Caco-2 (cell line): ENCODE measurements around the gene LRRC51. TPM values are rescaled to one million over a fixed set of nuclear protein-coding genes. Genes with fewer than 3 reads are reported as not detected.

Experiments
- BruUV-seq: library from RNA; stranded (reverse); fragments of 400-500 nt; replicated peaks from 2 replicates; lab custom pipeline; 2021; lab: Mats Ljungman, UMichigan
- CTCF ChIA-PET: fragments of 300-600 bp; sonication (Branson Sonifier 250); formaldehyde crosslinking; loops from one replicate; lab custom pipeline; 2022; ENCODE audit warnings: antibody characterized with exemption; lab: Charles Lee
- POLR2A ChIA-PET: fragments of 300-600 bp; sonication (Branson Sonifier 250); formaldehyde crosslinking; loops from one replicate; lab custom pipeline; 2022; ENCODE audit warnings: antibody characterized with exemption; lab: Charles Lee
- DNase-seq, 2 experiments: peaks; one replicate each; pipeline versions ENCODE4 v3.0.0 to v3.0.0-alpha.2; 2020 to 2022
- H3K27me3 ChIP-seq: replicated peaks from 2 replicates; pipeline ENCODE4 v1.6.0; 2011; ENCODE audit warnings: low read length; ENCODE audit not compliant: control insufficient read depth, insufficient read depth
- H3K36me3 ChIP-seq: 2 replicates; pipeline ENCODE4 v1.5.1; 2011; ENCODE audit warnings: low read length; ENCODE audit not compliant: control insufficient read depth, insufficient read depth
- H3K4me1 ChIP-seq: fragments of 250-450 bp; sonication (Bioruptor Pico); 2 replicates; pipeline ENCODE4 v1.5.1; 2020; ENCODE audit warnings: mild to moderate bottlenecking
- H3K4me3 ChIP-seq: 2 replicates; pipeline ENCODE4 v1.5.1; 2011; ENCODE audit warnings: low read depth, mild to moderate bottlenecking, control low read depth, low read length
- H3K9me3 ChIP-seq: fragments of 250-450 bp; sonication (Bioruptor Pico); 2 replicates; pipeline ENCODE4 v1.5.1; 2020; ENCODE audit warnings: mild to moderate bottlenecking, moderate library complexity
- H3K27ac Mint-ChIP-seq: one replicate; pipeline ENCODE4 v1.8.0; 2022; ENCODE audit warnings: mixed read lengths; ENCODE audit not compliant: unreplicated experiment
- H3K27me3 Mint-ChIP-seq: one replicate; pipeline ENCODE4 v1.8.0; 2022; ENCODE audit warnings: mixed read lengths; ENCODE audit not compliant: insufficient read depth, unreplicated experiment
- H3K36me3 Mint-ChIP-seq: one replicate; pipeline ENCODE4 v1.8.0; 2022; ENCODE audit warnings: mild to moderate bottlenecking, mixed read lengths; ENCODE audit not compliant: insufficient read depth, unreplicated experiment
- H3K4me1 Mint-ChIP-seq: one replicate; pipeline ENCODE4 v1.8.0; 2022; ENCODE audit warnings: low read depth, mixed read lengths; ENCODE audit not compliant: unreplicated experiment
- H3K4me3 Mint-ChIP-seq: one replicate; pipeline ENCODE4 v1.8.0; 2022; ENCODE audit warnings: mild to moderate bottlenecking, moderate library complexity, mixed read lengths; ENCODE audit not compliant: unreplicated experiment
- H3K9me3 Mint-ChIP-seq: one replicate; pipeline ENCODE4 v1.8.0; 2022; ENCODE audit warnings: mixed read lengths; ENCODE audit not compliant: unreplicated experiment
- intact Hi-C: fragments of 100-400 bp; cut with micrococcal nuclease; formaldehyde crosslinking; loops from one replicate; pipeline ENCODE4 v1.10.0; 2022; ENCODE audit not compliant: unreplicated experiment
- total RNA-seq: library from RNA; stranded (reverse); gene quantifications from 2 replicates; pipeline ENCODE4 v1.2.3, GENCODE V29; 2022
- TF ChIP-seq, protein P1 (sequence below), 2 experiments: fragments of 200-600 bp in 1 of 2; IDR thresholded peaks; 1 replicate in 1 of 2; 2 replicates in 1 of 2; pipeline versions ENCODE4 v1.5.1 to v1.8.0; 2011 to 2022; ENCODE audit warnings: antibody characterized with exemption in 1 of 2, control low read depth in 1 of 2, inconsistent platforms in 1 of 2, low read depth in 1 of 2, low read length in 1 of 2, mild to moderate bottlenecking in 1 of 2, moderate library complexity in 1 of 2; ENCODE audit not compliant: insufficient read depth in 1 of 2, severe bottlenecking in 1 of 2, unreplicated experiment in 1 of 2

LRRC51 gene
- total RNA-seq, 1 experiment from 2014 or later, result 13.8 TPM

DNA sequence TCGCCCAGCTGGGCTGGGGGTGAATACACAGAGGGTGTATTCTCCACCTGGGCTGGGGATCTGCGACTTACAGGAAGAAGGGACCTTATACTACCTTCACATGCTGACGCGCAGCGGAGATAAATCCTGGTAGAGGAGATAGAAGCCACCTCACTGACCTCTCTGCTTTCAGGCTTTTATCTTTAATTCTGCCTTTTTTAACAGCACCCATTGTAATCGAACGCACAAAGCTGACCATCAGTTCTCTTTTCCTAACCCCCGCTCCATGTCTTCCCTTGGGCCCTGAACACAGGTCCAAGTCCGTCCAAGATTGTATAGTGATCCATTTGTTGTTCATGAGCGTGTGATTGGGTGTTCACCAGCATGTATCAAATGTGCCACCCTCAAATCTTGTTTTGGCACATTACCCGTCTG is 23.1 kb downstream of the LRRC51 start:
- Mint-ChIP-seq H3K4me1 (peaks cover 26% of the 10 kb centered on the region), H3K27me3 (no peaks in the 10 kb centered on the region), H3K4me3 (peak overlapping the region; percentile 97), H3K27ac (peak overlapping the region; percentile 98), H3K9me3 (no peaks in the 10 kb centered on the region), H3K36me3 (peaks cover 42% of the 10 kb centered on the region)
- Histone ChIP-seq H3K9me3 (no peaks in the 10 kb centered on the region), H3K36me3 (peaks cover 5% of the 10 kb centered on the region; the same call in 1 of the 2 replicates), H3K27me3 (no peaks in the 10 kb centered on the region), H3K4me1 (peaks cover 18% of the 10 kb centered on the region), H3K4me3 (peak overlapping the region; percentile 19)
- TSS peak; percentile 97 for BruUV-seq
- ChIA-PET CTCF (no interaction called here), POLR2A (interaction anchor here (0.5 to 1.0 kb wide), 2 partner anchors 9 to 119 kb away, joined by 3 read pairs; partner anchors contain the start of gene ANAPC15)
- TF ChIP-seq, protein P1, sequence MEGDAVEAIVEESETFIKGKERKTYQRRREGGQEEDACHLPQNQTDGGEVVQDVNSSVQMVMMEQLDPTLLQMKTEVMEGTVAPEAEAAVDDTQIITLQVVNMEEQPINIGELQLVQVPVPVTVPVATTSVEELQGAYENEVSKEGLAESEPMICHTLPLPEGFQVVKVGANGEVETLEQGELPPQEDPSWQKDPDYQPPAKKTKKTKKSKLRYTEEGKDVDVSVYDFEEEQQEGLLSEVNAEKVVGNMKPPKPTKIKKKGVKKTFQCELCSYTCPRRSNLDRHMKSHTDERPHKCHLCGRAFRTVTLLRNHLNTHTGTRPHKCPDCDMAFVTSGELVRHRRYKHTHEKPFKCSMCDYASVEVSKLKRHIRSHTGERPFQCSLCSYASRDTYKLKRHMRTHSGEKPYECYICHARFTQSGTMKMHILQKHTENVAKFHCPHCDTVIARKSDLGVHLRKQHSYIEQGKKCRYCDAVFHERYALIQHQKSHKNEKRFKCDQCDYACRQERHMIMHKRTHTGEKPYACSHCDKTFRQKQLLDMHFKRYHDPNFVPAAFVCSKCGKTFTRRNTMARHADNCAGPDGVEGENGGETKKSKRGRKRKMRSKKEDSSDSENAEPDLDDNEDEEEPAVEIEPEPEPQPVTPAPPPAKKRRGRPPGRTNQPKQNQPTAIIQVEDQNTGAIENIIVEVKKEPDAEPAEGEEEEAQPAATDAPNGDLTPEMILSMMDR (IDR thresholded peaks at IDR 0.05; ENCODE audit: insufficient read depth in 1 of 2, low read depth in 1 of 2, low read length in 1 of 2, severe bottlenecking in 1 of 2, unreplicated experiment in 1 of 2), result no peak
- intact Hi-C loops, result loop anchor here (1.0 to 2.0 kb wide), 5 partner anchors 9 to 311 kb away; partner anchors contain the start of genes ANAPC15, LRRC51 and NUMA1
- peak in 1 of 2 experiments; percentile 35 for DNase-seq

GRCh38 chr11:72105888-72106287 is 25.2 kb downstream of the LRRC51 start, which contains the start of gene TOMT:
Gene TOMT, plus strand, starts transcription at chr11:72105924. Its CDS starts 28 bp downstream, at chr11:72105952.
- Mint-ChIP-seq H3K36me3 (peaks cover 33% of the 10 kb centered on the region), H3K27me3 (no peaks in the 10 kb centered on the region), H3K9me3 (no peaks in the 10 kb centered on the region), H3K4me3 (no peak within 1 kb of the TSS), H3K27ac (no peak within 1 kb of the TSS), H3K4me1 (peaks cover 20% of the 10 kb centered on the region)
- H3K9me3 ChIP-seq, result no peaks in the 10 kb centered on the region
- H3K36me3 ChIP-seq, result peaks cover 7% of the 10 kb centered on the region
- peaks cover 18% of the 10 kb centered on the region for H3K4me1 ChIP-seq
- CTCF ChIA-PET, result interaction anchor here (1.0 kb wide), 1 partner anchor 14 kb away, joined by 3 read pairs; no protein-coding TSS in a partner anchor
- intact Hi-C loops, result no loop called here
- H3K4me3 ChIP-seq, result no peak within 1 kb of the TSS
- peak in 1 of 2 experiments; percentile 40 for DNase-seq
- no TSS peak for BruUV-seq
- POLR2A ChIA-PET, result no interaction called here
- TF ChIP-seq, protein P1 (IDR thresholded peaks at IDR 0.05; ENCODE audit: insufficient read depth in 1 of 2, low read depth in 1 of 2, low read length in 1 of 2, severe bottlenecking in 1 of 2, unreplicated experiment in 1 of 2), result no peak
- H3K27me3 ChIP-seq, result no peaks in the 10 kb centered on the region

GRCh38 chr11:72111300-72112142 is 30.9 kb downstream of the LRRC51 start:
- Histone ChIP-seq H3K36me3 (peaks cover 6% of the 10 kb centered on the region), H3K4me3 (peak overlapping the region; percentile 52), H3K9me3 (no peaks in the 10 kb centered on the region), H3K27me3 (no peaks in the 10 kb centered on the region), H3K4me1 (peaks cover 9% of the 10 kb centered on the region)
- Mint-ChIP-seq H3K9me3 (no peaks in the 10 kb centered on the region), H3K27ac (peak overlapping the region; percentile 100), H3K36me3 (peaks cover 20% of the 10 kb centered on the region), H3K4me1 (no peaks in the 10 kb centered on the region), H3K27me3 (no peaks in the 10 kb centered on the region), H3K4me3 (peak overlapping the region; percentile 94)
- TF ChIP-seq, protein P1 (IDR thresholded peaks at IDR 0.05; ENCODE audit: insufficient read depth in 1 of 2, low read depth in 1 of 2, low read length in 1 of 2, severe bottlenecking in 1 of 2, unreplicated experiment in 1 of 2), result no peak
- no peak for DNase-seq
- POLR2A ChIA-PET, result interaction anchor here (0.5 to 1.8 kb wide), 17 partner anchors 9 to 659 kb away, joined by 3 to 15 read pairs (median 4); partner anchors contain the start of genes FOLR1 and NADSYN1
- CTCF ChIA-PET, result interaction anchor here (1.0 to 1.9 kb wide), 5 partner anchors 11 to 87 kb away, joined by 3 to 13 read pairs (median 9); no protein-coding TSS in a partner anchor
- intact Hi-C loops, result loop anchor here (1.0 to 2.0 kb wide), 7 partner anchors 8 to 112 kb away; partner anchors contain the start of genes LAMTOR1, LRRC51 and NUMA1
- TSS peak; percentile 80 for BruUV-seq
